Neural cell (in vitro differentiated cells): ENCODE measurements around the gene MBTD1. TPM values are rescaled to one million over a fixed set of nuclear protein-coding genes. Genes with fewer than 3 reads are reported as not detected.

Experiments
- H2AFZ ChIP-seq: fragments of 200-600, 300-800 bp; sonication (generic), shearing (Covaris generic); 2 replicates; pipeline ENCODE4 v1.6.0; 2014; ENCODE audit warnings: low read depth, mild to moderate bottlenecking, antibody characterized with exemption, low read length, moderate library complexity
- H3F3A ChIP-seq: fragments of 200-600 bp; shearing (Covaris generic); 2 replicates; pipeline ENCODE4 v1.6.1; 2016; ENCODE audit warnings: mild to moderate bottlenecking, moderate library complexity, mixed read lengths, antibody characterized with exemption, low read length; ENCODE audit not compliant: insufficient read depth, poor library complexity, severe bottlenecking
- H3K27ac ChIP-seq: fragments of 200-600, 300-800 bp; sonication (generic), shearing (Covaris generic); 2 replicates; pipeline ENCODE4 v1.5.1; 2014; ENCODE audit warnings: mild to moderate bottlenecking, low read length, moderate library complexity
- H3K27me3 ChIP-seq: fragments of 300-800, 200-600 bp; sonication (generic), shearing (Covaris generic); 2 replicates; pipeline ENCODE4 v1.6.0; 2014; ENCODE audit warnings: mild to moderate bottlenecking, low read depth, low read length, moderate library complexity; ENCODE audit not compliant: insufficient read depth
- H3K36me3 ChIP-seq: fragments of 300-800, 200-600 bp; sonication (generic), shearing (Covaris generic); 2 replicates; pipeline ENCODE4 v1.5.1; 2014; ENCODE audit warnings: mild to moderate bottlenecking, antibody characterized with exemption, low read length, moderate library complexity; ENCODE audit not compliant: insufficient read depth
- H3K4me2 ChIP-seq: fragments of 300-800, 200-600 bp; sonication (generic), shearing (Covaris generic); 2 replicates; pipeline ENCODE4 v1.6.0; 2014; ENCODE audit warnings: mild to moderate bottlenecking, low read length
- H3K4me3 ChIP-seq: fragments of 300-800, 200-600 bp; sonication (generic), shearing (Covaris generic); 2 replicates; pipeline ENCODE4 v1.5.1; 2014; ENCODE audit warnings: mild to moderate bottlenecking, low read length, moderate library complexity
- H3K79me2 ChIP-seq: fragments of 200-600 bp; shearing (Covaris generic); replicated peaks from 2 replicates; pipeline ENCODE4 v1.6.0; 2014; ENCODE audit warnings: mild to moderate bottlenecking, low read length, moderate library complexity; ENCODE audit not compliant: insufficient read depth
- H3K9ac ChIP-seq: fragments of 300-800, 200-600 bp; sonication (generic), shearing (Covaris generic); 2 replicates; pipeline ENCODE4 v1.6.1; 2016; ENCODE audit warnings: mild to moderate bottlenecking, low read length, mixed read lengths
- H3K9me2 ChIP-seq: fragments of 200-600 bp; shearing (Covaris generic); 2 replicates; pipeline ENCODE4 v1.6.1; 2016; ENCODE audit warnings: mild to moderate bottlenecking, low read length, mixed read lengths; ENCODE audit not compliant: insufficient read depth
- H3K9me3 ChIP-seq: fragments of 200-600, 300-800 bp; sonication (generic), shearing (Covaris generic); 2 replicates; pipeline ENCODE4 v1.6.1; 2016; ENCODE audit warnings: mild to moderate bottlenecking, mixed run types, low read length, moderate library complexity, mixed read lengths
- H4K20me1 ChIP-seq: fragments of 200-600 bp; shearing (Covaris generic); 2 replicates; pipeline ENCODE4 v1.6.1; 2016; ENCODE audit warnings: mild to moderate bottlenecking, mixed run types; ENCODE audit not compliant: insufficient read depth
- CTCF ChIP-seq: fragments of 450-650 bp; IDR thresholded peaks from 2 replicates; pipeline ENCODE4 v1.5.1; 2014; ENCODE audit warnings: antibody characterized with exemption, mild to moderate bottlenecking, moderate library complexity; ENCODE audit not compliant: poor library complexity, severe bottlenecking
- EP300 ChIP-seq: fragments of 450-650 bp; conservative IDR thresholded peaks from 2 replicates; pipeline ENCODE4 v1.6.1; 2014; ENCODE audit warnings: antibody characterized with exemption, mild to moderate bottlenecking, moderate library complexity; ENCODE audit not compliant: poor library complexity, severe bottlenecking
- EZH2 ChIP-seq: fragments of 200-600, 300-800 bp; shearing (Covaris generic), sonication (generic); IDR thresholded peaks from 2 replicates; pipeline ENCODE4 v1.6.1; 2014; ENCODE audit warnings: antibody characterized with exemption, low read length, borderline replicate concordance, mild to moderate bottlenecking; ENCODE audit not compliant: insufficient read depth, poor library complexity, severe bottlenecking
- MXI1 ChIP-seq: fragments of 450-650 bp; conservative IDR thresholded peaks from 2 replicates; pipeline ENCODE4 v1.6.1; 2014; ENCODE audit warnings: antibody characterized with exemption, mild to moderate bottlenecking; ENCODE audit not compliant: poor library complexity, severe bottlenecking
- POLR2AphosphoS5 ChIP-seq: IDR thresholded peaks from 2 replicates; pipeline ENCODE4 v1.6.1; 2012
- RAD21 ChIP-seq: fragments of 450-650 bp; conservative IDR thresholded peaks from 2 replicates; pipeline ENCODE4 v1.6.1; 2014; ENCODE audit warnings: antibody characterized with exemption, mild to moderate bottlenecking, moderate library complexity
- REST ChIP-seq: IDR thresholded peaks from 2 replicates; pipeline ENCODE4 v1.6.1; 2012; ENCODE audit warnings: borderline replicate concordance
- SMC3 ChIP-seq: fragments of 450-650 bp; conservative IDR thresholded peaks from 2 replicates; pipeline ENCODE4 v1.6.1; 2014; ENCODE audit warnings: antibody characterized with exemption, mild to moderate bottlenecking, moderate library complexity; ENCODE audit not compliant: poor library complexity
- TAF1 ChIP-seq: IDR thresholded peaks from 2 replicates; pipeline ENCODE4 v1.6.1; 2012; ENCODE audit warnings: low read depth
- polyA plus RNA-seq: library from polyadenylated mRNA; depleted of rRNA; stranded (reverse); fragments of >200 nt; gene quantifications from 2 replicates; pipeline ENCODE4 v1.2.3, GENCODE V29; 2014

MBTD1 gene
- polyA plus RNA-seq, 1 donor from 2014 or later = 70.0 TPM

GRCh38 chr17:51244041-51244440 is 15.8 kb downstream of the MBTD1 start:
- no peaks in the 10 kb centered on the region for H4K20me1 ChIP-seq
- TF ChIP-seq TAF1 (no peak), POLR2AphosphoS5 (no peak), CTCF (no peak), EZH2 (no peak), SMC3 (no peak), MXI1 (no peak)
- no peak overlapping the region for H3K27ac ChIP-seq
- H3K9ac ChIP-seq = no peak overlapping the region
- no peak overlapping the region for H2AFZ ChIP-seq
- no peak overlapping the region for H3K4me2 ChIP-seq
- no peaks in the 10 kb centered on the region for H3K36me3 ChIP-seq
- H3K9me3 ChIP-seq = no peaks in the 10 kb centered on the region
- no peaks in the 10 kb centered on the region for H3K27me3 ChIP-seq
- H3F3A ChIP-seq = no peaks in the 10 kb centered on the region
- no peak overlapping the region for H3K4me3 ChIP-seq
- no peaks in the 10 kb centered on the region for H3K9me2 ChIP-seq
- peaks cover 13% of the 10 kb centered on the region for H3K79me2 ChIP-seq

DNA sequence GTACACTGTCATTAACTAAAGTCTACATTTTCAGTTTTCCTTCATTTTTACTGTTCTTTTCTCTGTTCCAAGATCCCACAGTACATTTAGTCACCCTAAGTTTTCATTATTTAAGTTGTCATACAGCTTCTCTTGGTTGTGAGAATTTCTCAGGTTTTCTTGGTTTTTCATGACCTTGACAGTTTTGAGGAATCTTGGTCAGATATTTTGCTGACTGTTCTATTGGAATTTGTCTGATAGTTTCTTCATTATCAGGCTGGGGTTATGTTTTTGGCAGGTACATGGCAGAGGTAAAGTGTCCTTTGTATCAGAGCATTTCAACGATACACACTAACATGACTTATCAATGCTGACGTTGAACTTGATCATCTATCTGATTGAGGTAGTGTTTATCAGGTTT is 19.6 kb downstream of the MBTD1 start:
- H4K20me1 ChIP-seq = no peaks in the 10 kb centered on the region
- no peak overlapping the region for H3K4me2 ChIP-seq
- no peaks in the 10 kb centered on the region for H3K9me3 ChIP-seq
- no peaks in the 10 kb centered on the region for H3K9me2 ChIP-seq
- H3K79me2 ChIP-seq = peaks cover 28% of the 10 kb centered on the region
- H3K27me3 ChIP-seq = no peaks in the 10 kb centered on the region
- H3K36me3 ChIP-seq = no peaks in the 10 kb centered on the region
- H3K27ac ChIP-seq = no peak overlapping the region
- H3K9ac ChIP-seq = no peak overlapping the region
- TF ChIP-seq EZH2 (no peak), SMC3 (no peak), EP300 (no peak), CTCF (no peak), RAD21 (no peak), POLR2AphosphoS5 (no peak), REST (no peak), MXI1 (no peak)
- H2AFZ ChIP-seq = no peak overlapping the region
- no peak overlapping the region for H3K4me3 ChIP-seq
- no peaks in the 10 kb centered on the region for H3F3A ChIP-seq
